Natural killer cell (primary cell): ENCODE measurements around the gene TM4SF4. TPM values are rescaled to one million over a fixed set of nuclear protein-coding genes. Genes with fewer than 3 reads are reported as not detected.

Source experiments
- ATAC-seq, 3 donors: fragments of 150-1000 bp in 2 of 3; fragments of 200-7000 bp in 1 of 3; cut with Tn5 transposase; 1 replicate in 1 of 3; 2 replicates in 2 of 3; pipeline ENCODE4 v1.10.0; 2021; ENCODE audit warnings: mild to moderate bottlenecking in 2 of 3, moderate library complexity in 2 of 3
- DNase-seq, 2 donors: peaks; one replicate each; pipeline versions ENCODE4 v3.0.0 to v3.0.0-alpha.2; 2013 to 2021; ENCODE audit warnings: mixed read lengths in 1 of 2
- H3K27ac ChIP-seq: one replicate; pipeline ENCODE4 v1.5.1; 2013; ENCODE audit warnings: mild to moderate bottlenecking, low read length
- H3K27me3 ChIP-seq: one replicate; pipeline ENCODE4 v1.6.1; 2013; ENCODE audit warnings: low read length; ENCODE audit not compliant: control insufficient read depth, insufficient read depth
- H3K36me3 ChIP-seq: one replicate; pipeline ENCODE4 v1.6.1; 2013; ENCODE audit warnings: low read length; ENCODE audit not compliant: control insufficient read depth, insufficient read depth
- H3K4me1 ChIP-seq: one replicate; pipeline ENCODE4 v1.6.1; 2013; ENCODE audit warnings: low read length; ENCODE audit not compliant: control insufficient read depth, insufficient read depth
- H3K4me3 ChIP-seq: one replicate; pipeline ENCODE4 v1.5.1; 2013; ENCODE audit warnings: low read length
- H3K9me3 ChIP-seq: one replicate; pipeline ENCODE4 v1.6.1; 2013; ENCODE audit warnings: low read length; ENCODE audit not compliant: control insufficient read depth, insufficient read depth
- H3K27ac Mint-ChIP-seq, 2 donors: one replicate each; pipeline ENCODE4 v1.8.0; 2022; ENCODE audit warnings: mild to moderate bottlenecking in 2 of 2, mixed read lengths in 2 of 2, moderate library complexity in 1 of 2
- H3K27me3 Mint-ChIP-seq, 2 donors: one replicate each; pipeline ENCODE4 v1.8.0; 2022; ENCODE audit warnings: low read depth in 2 of 2, mixed read lengths in 2 of 2
- H3K36me3 Mint-ChIP-seq: one replicate; pipeline ENCODE4 v1.8.0; 2022; ENCODE audit warnings: mixed read lengths
- H3K4me1 Mint-ChIP-seq, 2 donors: one replicate each; pipeline ENCODE4 v1.8.0; 2022; ENCODE audit warnings: mixed read lengths in 2 of 2
- H3K4me3 Mint-ChIP-seq: one replicate; pipeline ENCODE4 v1.8.0; 2022; ENCODE audit warnings: mild to moderate bottlenecking, moderate library complexity, mixed read lengths
- H3K9me3 Mint-ChIP-seq, 2 donors: one replicate each; pipeline ENCODE4 v1.8.0; 2022; ENCODE audit warnings: mixed read lengths in 2 of 2
- WGBS: methylation state at CpG from one replicate; pipeline ENCODE4 v1.1.7; 2013; ENCODE audit warnings: missing lambda C conversion rate; ENCODE audit not compliant: insufficient coverage; 5-methylcytosine and 5-hydroxymethylcytosine counted together
- intact Hi-C: fragments of 100-400 bp; cut with micrococcal nuclease; formaldehyde crosslinking; loops from one replicate; pipeline ENCODE4 v1.14.2; 2022
- total RNA-seq, 4 donors: library from RNA; stranded (reverse); fragments of 120-200 nt in 1 of 4; gene quantifications; one replicate each; pipeline versions ENCODE4 v1.2.3 to v1.2.4, GENCODE V29; 2013 to 2022
- TF ChIP-seq, protein P1 (sequence below): fragments of 200-600 bp; IDR thresholded peaks from one replicate; pipeline ENCODE4 v1.8.0; 2022; ENCODE audit warnings: antibody characterized with exemption

The TM4SF4 gene
- total RNA-seq, 3 donors from 2014 or later (not counting 1 experiment from before 2014, with no cell fraction given) = not detected

DNA sequence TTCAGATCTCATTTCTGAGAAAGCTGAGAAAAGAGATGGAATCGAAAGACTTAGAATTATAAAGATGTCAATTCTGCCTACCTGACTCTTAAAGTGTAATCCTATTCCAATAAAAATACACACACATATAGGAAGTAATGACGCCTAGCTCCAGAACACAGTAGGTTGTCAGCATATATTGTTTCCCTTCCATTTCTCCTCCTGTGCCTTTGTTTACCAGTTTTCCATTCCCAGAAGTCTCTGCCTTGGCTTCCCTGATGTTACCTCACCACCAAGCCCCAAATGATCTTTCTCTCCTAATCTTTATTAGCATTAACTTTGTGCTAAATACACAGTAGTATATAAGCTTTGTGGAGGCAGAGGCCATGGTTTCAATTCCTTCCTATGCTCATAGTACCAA, 40.0 kb downstream of the TM4SF4 start:
- H3K4me1 ChIP-seq = no peaks in the 10 kb centered on the region
- peaks cover 9% of the 10 kb centered on the region for H3K27me3 ChIP-seq
- peaks cover 20% of the 10 kb centered on the region in 2 donors for H3K27me3 Mint-ChIP-seq
- TF ChIP-seq, protein P1, sequence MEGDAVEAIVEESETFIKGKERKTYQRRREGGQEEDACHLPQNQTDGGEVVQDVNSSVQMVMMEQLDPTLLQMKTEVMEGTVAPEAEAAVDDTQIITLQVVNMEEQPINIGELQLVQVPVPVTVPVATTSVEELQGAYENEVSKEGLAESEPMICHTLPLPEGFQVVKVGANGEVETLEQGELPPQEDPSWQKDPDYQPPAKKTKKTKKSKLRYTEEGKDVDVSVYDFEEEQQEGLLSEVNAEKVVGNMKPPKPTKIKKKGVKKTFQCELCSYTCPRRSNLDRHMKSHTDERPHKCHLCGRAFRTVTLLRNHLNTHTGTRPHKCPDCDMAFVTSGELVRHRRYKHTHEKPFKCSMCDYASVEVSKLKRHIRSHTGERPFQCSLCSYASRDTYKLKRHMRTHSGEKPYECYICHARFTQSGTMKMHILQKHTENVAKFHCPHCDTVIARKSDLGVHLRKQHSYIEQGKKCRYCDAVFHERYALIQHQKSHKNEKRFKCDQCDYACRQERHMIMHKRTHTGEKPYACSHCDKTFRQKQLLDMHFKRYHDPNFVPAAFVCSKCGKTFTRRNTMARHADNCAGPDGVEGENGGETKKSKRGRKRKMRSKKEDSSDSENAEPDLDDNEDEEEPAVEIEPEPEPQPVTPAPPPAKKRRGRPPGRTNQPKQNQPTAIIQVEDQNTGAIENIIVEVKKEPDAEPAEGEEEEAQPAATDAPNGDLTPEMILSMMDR = no peak
- H3K4me1 Mint-ChIP-seq = peaks cover 6 to 7% of the 10 kb centered on the region in 2 donors
- H3K27ac ChIP-seq = no peak overlapping the region
- H3K36me3 ChIP-seq = no peaks in the 10 kb centered on the region
- no peak overlapping the region for H3K27ac Mint-ChIP-seq
- H3K4me3 Mint-ChIP-seq = no peak overlapping the region
- H3K9me3 ChIP-seq = no peaks in the 10 kb centered on the region
- 94% methylated on average over 2 of the region's 2 CpGs for WGBS
- no peak overlapping the region for H3K4me3 ChIP-seq
- DNase-seq = no peak
- intact Hi-C loops = loop anchor here (5.0 kb wide), 1 partner anchor 298 kb away; the partner anchor contains the start of gene RNF13
- no peaks in the 10 kb centered on the region for H3K36me3 Mint-ChIP-seq
- no peak for ATAC-seq
- H3K9me3 Mint-ChIP-seq = no peaks in the 10 kb centered on the region

DNA sequence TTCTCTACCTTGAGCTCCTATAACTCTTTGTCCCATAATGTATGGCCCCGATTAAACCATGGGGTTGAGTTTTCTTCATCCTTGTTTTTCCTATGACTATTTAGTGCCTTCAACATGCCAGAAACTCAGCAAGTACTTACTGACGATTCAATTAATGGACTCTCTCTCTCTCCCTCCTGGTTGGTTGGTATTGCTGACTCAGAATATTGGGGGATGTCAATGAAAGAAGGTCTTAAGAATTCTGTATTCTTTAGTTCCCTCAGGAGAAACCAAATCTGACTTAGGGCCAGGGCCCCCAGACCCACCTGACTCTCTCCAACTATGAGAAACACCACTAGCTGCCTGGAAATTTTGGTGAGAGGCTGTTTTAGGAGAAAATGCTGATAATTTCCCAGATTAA, 40.8 kb downstream of the TM4SF4 start:
- TF ChIP-seq, protein P1 = no peak
- H3K9me3 Mint-ChIP-seq = no peaks in the 10 kb centered on the region
- Histone ChIP-seq H3K4me1 (no peaks in the 10 kb centered on the region), H3K27ac (no peak overlapping the region), H3K4me3 (no peak overlapping the region), H3K27me3 (peaks cover 9% of the 10 kb centered on the region), H3K36me3 (no peaks in the 10 kb centered on the region), H3K9me3 (no peaks in the 10 kb centered on the region)
- peaks cover 20% of the 10 kb centered on the region in 2 donors for H3K27me3 Mint-ChIP-seq
- DNase-seq (no peak), ATAC-seq (no peak)
- H3K4me3 Mint-ChIP-seq = no peak overlapping the region
- WGBS = 100% methylated on average over 1 of the region's 2 CpGs
- no peak overlapping the region for H3K27ac Mint-ChIP-seq
- no peaks in the 10 kb centered on the region for H3K36me3 Mint-ChIP-seq
- H3K4me1 Mint-ChIP-seq = peaks cover 6 to 7% of the 10 kb centered on the region in 2 donors
- intact Hi-C loops = no loop called here

DNA sequence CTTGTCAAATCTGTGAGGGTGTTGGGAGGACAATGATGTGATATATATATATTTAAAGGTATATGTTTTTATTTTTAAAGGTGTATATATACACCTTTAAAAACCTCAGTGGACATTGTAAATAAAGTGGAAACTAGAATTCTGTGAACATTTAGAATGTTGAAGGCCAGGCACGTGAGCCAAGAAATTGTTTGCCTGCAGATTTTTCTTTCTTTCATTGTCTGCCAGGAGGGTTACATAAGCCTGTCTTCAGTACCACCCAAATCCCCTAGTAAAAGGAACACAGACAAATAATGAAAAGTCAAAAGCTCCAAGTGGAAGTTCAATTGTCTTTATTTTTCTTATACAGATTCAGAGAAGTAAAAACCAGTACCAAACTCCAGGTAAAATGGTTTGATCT, 42.4 kb downstream of the TM4SF4 start:
- Mint-ChIP-seq H3K27ac (no peak overlapping the region), H3K4me1 (peaks cover 6 to 7% of the 10 kb centered on the region in 2 donors), H3K27me3 (peaks cover 15 to 19% of the 10 kb centered on the region in 2 donors), H3K4me3 (no peak overlapping the region), H3K36me3 (no peaks in the 10 kb centered on the region), H3K9me3 (no peaks in the 10 kb centered on the region)
- Histone ChIP-seq H3K4me1 (no peaks in the 10 kb centered on the region), H3K9me3 (no peaks in the 10 kb centered on the region), H3K36me3 (no peaks in the 10 kb centered on the region), H3K27ac (no peak overlapping the region), H3K4me3 (no peak overlapping the region), H3K27me3 (peaks cover 7% of the 10 kb centered on the region)
- no peak for DNase-seq
- 93% methylated on average over 1 of the region's 1 CpG for WGBS
- no peak for ATAC-seq
- TF ChIP-seq, protein P1 = no peak
- intact Hi-C loops = no loop called here

DNA sequence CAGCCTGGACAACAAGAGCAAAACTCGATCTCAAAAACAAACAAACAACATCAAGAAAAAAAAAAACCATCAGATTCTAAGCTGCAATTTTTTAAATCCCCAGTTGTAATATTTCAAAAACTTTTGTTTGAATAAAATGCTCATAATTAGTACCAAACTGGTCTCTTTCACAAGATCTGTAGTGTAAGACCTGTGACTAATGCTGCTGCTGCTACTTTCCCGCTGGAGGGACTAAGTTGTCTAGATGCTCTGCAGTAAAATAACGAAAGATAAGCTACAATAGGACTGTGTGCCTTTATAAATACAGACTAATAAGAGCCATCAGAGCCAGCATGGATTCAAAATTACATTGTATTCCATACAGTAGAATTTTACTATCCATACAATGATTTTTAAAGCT, 45.4 kb downstream of the TM4SF4 start:
- H3K9me3 ChIP-seq = no peaks in the 10 kb centered on the region
- intact Hi-C loops = no loop called here
- no peaks in the 10 kb centered on the region for H3K36me3 ChIP-seq
- no peak overlapping the region for H3K27ac ChIP-seq
- H3K27me3 Mint-ChIP-seq = peaks cover 8 to 10% of the 10 kb centered on the region in 2 donors
- H3K4me3 ChIP-seq = no peak overlapping the region
- H3K27me3 ChIP-seq = peaks cover 3% of the 10 kb centered on the region
- TF ChIP-seq, protein P1 = no peak
- H3K4me3 Mint-ChIP-seq = no peak overlapping the region
- H3K4me1 Mint-ChIP-seq = no peaks in the 10 kb centered on the region
- H3K9me3 Mint-ChIP-seq = no peaks in the 10 kb centered on the region
- DNase-seq = no peak
- no peaks in the 10 kb centered on the region for H3K36me3 Mint-ChIP-seq
- no peak for ATAC-seq
- no peaks in the 10 kb centered on the region for H3K4me1 ChIP-seq
- 94% methylated on average over 3 of the region's 3 CpGs for WGBS
- H3K27ac Mint-ChIP-seq = no peak overlapping the region
